ENCODE data around the gene SIRT2. TPM values are rescaled to one million over a fixed set of nuclear protein-coding genes. Genes with fewer than 3 reads are reported as not detected.

Gene SIRT2
- total and polyA plus RNA-seq, 2 of the 13 experiments (the other 11 are each of a cell fraction or from before 2014, with no cell fraction given) = 22.3 to 26.1 TPM

- TF ChIP-seq HNF1A (IDR thresholded peaks at IDR 0.05; ENCODE audit: low read depth) = 0 out of 2 replicates have a peak, but pooled peaks have one; percentile 16
- TF ChIP-seq HNF1A (CRISPR knock-in tag; IDR thresholded peaks at IDR 0.05; ENCODE audit: borderline replicate concordance) = 0 out of 2 replicates have a peak, but pooled peaks have one; percentile 60
- TF ChIP-seq NKX3-1 (CRISPR knock-in tag; IDR thresholded peaks at IDR 0.05) = no peak
- no peak for TF ChIP-seq ZNF468 (CRISPR knock-in tag; IDR thresholded peaks at IDR 0.05)
- TF ChIP-seq AGO1 (IDR thresholded peaks at IDR 0.05; ENCODE audit: low read depth, low read length, poor library complexity, severe bottlenecking) = no peak
- no peak for TF ChIP-seq STAT6 (CRISPR knock-in tag; IDR thresholded peaks at IDR 0.05; ENCODE audit: borderline replicate concordance)
- TF ChIP-seq SNAI1 (CRISPR knock-in tag; IDR thresholded peaks at IDR 0.05; ENCODE audit: borderline replicate concordance) = no peak
- TF ChIP-seq ZNF333 (CRISPR knock-in tag; IDR thresholded peaks at IDR 0.05; ENCODE audit: borderline replicate concordance) = no peak
- no peak for TF ChIP-seq ZSCAN22 (CRISPR knock-in tag; IDR thresholded peaks at IDR 0.05)
- TF ChIP-seq TRAFD1 (CRISPR knock-in tag; IDR thresholded peaks at IDR 0.05; ENCODE audit: borderline replicate concordance) = no peak
- TF ChIP-seq RARG (CRISPR knock-in tag; IDR thresholded peaks at IDR 0.05; ENCODE audit: low read depth) = no peak
- no peak for TF ChIP-seq PCBP1 (IDR thresholded peaks at IDR 0.05; ENCODE audit: borderline replicate concordance, low read depth, low read length)
- peak; percentile 33; the same call in 1 of the 2 replicates for TF ChIP-seq HDAC2 (CRISPR knock-in tag; IDR thresholded peaks at IDR 0.05)
- TF ChIP-seq TBX3 (IDR thresholded peaks at IDR 0.05; ENCODE audit: borderline replicate concordance) = no peak
- peak; percentile 72 for TF ChIP-seq DRAP1 (CRISPR knock-in tag; IDR thresholded peaks at IDR 0.05)
- no peak; the same call in 1 of the 2 replicates for TF ChIP-seq ATF3 (CRISPR knock-in tag; IDR thresholded peaks at IDR 0.05)
- peak; percentile 98 for TF ChIP-seq MYC (CRISPR knock-in tag; IDR thresholded peaks at IDR 0.05; ENCODE audit: borderline replicate concordance)
- TF ChIP-seq ZNF124 (CRISPR knock-in tag; IDR thresholded peaks at IDR 0.05) = no peak
- peak; percentile 83; the same call in 1 of the 2 replicates for TF ChIP-seq ZNF761 (CRISPR knock-in tag; conservative IDR thresholded peaks at IDR 0.05)
- TF ChIP-seq ZNF3 (CRISPR knock-in tag; IDR thresholded peaks at IDR 0.05) = no peak
- TF ChIP-seq POGZ (CRISPR knock-in tag; IDR thresholded peaks at IDR 0.05) = no peak
Observed at GRCh38 chr19:38851622-38852230, 47.7 kb downstream of the SIRT2 start (continued).

All from HepG2 (cell line).